Dermis microvascular lymphatic vessel endothelial cell (primary cell): ENCODE measurements around the gene EDC4. TPM values are rescaled to one million over a fixed set of nuclear protein-coding genes. Genes with fewer than 3 reads are reported as not detected.

Source experiments
- DNase-seq, 2 donors: peaks; one replicate each; pipeline versions ENCODE4 v3.0.0 to v3.0.0-alpha.2; 2010; ENCODE audit warnings: low read depth in 2 of 2
- total RNA-seq: library from RNA; depleted of rRNA; stranded (reverse); fragments of >200 nt; gene quantifications from 2 replicates; pipeline ENCODE4 v1.2.1, GENCODE V29; 2014

EDC4 gene
- total RNA-seq, 1 donor from 2014 or later, result 52.2 TPM

GRCh38 chr16:67877064-67877463, 4.2 kb downstream of the EDC4 start:
- DNase-seq, result no peak

DNA sequence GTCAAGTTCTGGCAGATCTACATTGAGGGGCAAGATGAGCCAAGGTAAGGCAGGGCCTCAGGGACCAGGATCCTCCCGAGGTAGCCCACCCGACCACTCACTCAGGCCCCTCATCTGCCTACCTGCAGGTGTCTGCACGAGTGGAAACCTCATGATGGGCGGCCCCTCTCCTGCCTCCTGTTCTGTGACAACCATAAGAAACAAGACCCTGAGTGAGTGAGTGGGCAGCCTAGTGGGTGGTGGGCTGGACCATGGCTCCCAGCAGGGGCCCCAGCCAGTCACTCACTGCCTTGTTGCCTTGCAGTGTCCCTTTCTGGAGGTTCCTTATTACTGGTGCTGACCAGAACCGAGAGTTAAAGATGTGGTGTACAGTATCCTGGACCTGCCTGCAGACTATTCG, 5.4 kb downstream of the EDC4 start:
- DNase-seq, result no peak

- no peak for DNase-seq
Measured at GRCh38 chr16:67878846-67879245, 6.0 kb downstream of the EDC4 start.

GRCh38 chr16:67879462-67879861, 6.6 kb downstream of the EDC4 start:
- no peak for DNase-seq

DNA sequence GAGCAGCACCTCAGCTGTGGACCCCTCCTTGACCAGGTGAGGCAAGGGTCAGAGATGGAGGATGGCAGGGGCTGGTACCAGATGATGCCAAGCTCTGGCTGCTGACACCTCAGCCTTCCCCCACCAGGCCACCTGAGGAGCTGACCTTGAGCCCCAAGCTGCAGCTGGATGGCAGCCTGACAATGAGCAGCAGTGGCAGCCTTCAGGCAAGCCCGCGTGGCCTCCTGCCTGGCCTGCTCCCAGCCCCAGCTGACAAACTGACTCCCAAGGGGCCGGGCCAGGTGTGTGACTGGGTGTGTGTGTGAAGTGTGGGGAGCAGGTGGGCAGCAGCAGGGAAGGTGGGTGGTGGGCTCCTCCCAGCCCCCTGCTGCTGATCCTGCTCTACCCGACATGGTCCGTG, 7.1 kb downstream of the EDC4 start:
- no peak for DNase-seq

GRCh38 chr16:67880584-67880983, 7.7 kb downstream of the EDC4 start:
- DNase-seq, result no peak

- DNase-seq, result no peak
Measured at GRCh38 chr16:67881621-67882161, 8.8 kb downstream of the EDC4 start.

DNA sequence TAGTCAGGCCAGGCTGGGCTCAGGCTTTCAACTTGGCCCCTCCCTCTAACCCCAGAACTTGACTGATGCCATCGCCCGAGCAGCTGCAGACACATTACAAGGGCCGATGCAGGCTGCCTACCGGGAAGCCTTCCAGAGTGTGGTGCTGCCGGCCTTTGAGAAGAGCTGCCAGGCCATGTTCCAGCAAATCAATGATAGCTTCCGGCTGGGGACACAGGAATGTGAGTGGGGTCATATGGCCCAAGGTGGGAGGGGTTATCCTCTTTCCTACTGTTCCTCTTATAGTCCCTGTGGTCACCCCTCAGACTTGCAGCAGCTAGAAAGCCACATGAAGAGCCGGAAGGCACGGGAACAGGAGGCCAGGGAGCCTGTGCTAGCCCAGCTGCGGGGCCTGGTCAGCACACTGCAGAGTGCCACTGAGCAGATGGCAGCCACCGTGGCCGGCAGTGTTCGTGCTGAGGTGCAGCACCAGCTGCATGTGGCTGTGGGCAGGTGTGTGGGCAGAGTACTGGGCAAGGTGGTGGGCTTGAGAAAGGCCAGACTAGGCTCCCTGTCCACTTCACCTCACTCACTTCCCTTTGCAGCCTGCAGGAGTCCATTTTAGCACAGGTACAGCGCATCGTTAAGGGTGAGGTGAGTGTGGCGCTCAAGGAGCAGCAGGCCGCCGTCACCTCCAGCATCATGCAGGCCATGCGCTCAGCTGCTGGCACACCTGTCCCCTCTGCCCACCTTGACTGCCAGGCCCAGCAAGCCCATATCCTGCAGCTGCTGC, 9.7 kb downstream of the EDC4 start:
- DNase-seq, result peak in 1 of 2 donors; percentile 33

- no peak for DNase-seq
Measured at GRCh38 chr16:67883146-67883871, 10.5 kb downstream of the EDC4 start.

- DNase-seq, result peak in 1 of 2 donors; percentile 68
Measured at GRCh38 chr16:67883872-67884261, 11.0 kb downstream of the EDC4 start.

DNA sequence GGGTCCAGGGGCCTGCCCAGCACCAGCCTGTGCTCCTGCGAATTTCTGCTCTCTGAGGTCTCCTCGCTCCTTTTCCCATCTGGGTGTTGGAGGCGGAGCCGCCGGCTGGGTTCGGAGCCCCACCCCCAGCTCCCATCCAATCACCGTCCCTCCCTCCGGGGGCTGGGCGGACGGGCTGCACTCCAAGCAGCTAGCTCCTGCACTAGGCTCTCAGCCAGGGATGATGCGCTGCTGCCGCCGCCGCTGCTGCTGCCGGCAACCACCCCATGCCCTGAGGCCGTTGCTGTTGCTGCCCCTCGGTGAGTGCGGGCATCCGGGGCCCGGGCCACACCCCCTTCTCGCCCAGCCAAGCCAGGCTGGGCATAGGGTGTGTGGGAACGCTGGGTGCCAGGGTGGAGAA, 11.8 kb downstream of the EDC4 start, which contains the start of gene NRN1L:
TSS of gene NRN1L (plus strand) at position 202 of the 400 bp plus-strand sequence. CDS start at position 221, 19 bp downstream.
- DNase-seq, result peak; percentile 68 to 83

GRCh38 chr16:67885545-67885944, 12.7 kb downstream of the EDC4 start:
- DNase-seq, result no peak

- DNase-seq, result no peak
Measured at GRCh38 chr16:67885976-67886375, 13.1 kb downstream of the EDC4 start.

- DNase-seq, result no peak
Measured at GRCh38 chr16:67886387-67886786, 13.5 kb downstream of the EDC4 start.

GRCh38 chr16:67888331-67888730, 15.5 kb downstream of the EDC4 start:
- DNase-seq, result no peak

- DNase-seq, result no peak
Measured at GRCh38 chr16:67892375-67892774, 19.5 kb downstream of the EDC4 start.

DNA sequence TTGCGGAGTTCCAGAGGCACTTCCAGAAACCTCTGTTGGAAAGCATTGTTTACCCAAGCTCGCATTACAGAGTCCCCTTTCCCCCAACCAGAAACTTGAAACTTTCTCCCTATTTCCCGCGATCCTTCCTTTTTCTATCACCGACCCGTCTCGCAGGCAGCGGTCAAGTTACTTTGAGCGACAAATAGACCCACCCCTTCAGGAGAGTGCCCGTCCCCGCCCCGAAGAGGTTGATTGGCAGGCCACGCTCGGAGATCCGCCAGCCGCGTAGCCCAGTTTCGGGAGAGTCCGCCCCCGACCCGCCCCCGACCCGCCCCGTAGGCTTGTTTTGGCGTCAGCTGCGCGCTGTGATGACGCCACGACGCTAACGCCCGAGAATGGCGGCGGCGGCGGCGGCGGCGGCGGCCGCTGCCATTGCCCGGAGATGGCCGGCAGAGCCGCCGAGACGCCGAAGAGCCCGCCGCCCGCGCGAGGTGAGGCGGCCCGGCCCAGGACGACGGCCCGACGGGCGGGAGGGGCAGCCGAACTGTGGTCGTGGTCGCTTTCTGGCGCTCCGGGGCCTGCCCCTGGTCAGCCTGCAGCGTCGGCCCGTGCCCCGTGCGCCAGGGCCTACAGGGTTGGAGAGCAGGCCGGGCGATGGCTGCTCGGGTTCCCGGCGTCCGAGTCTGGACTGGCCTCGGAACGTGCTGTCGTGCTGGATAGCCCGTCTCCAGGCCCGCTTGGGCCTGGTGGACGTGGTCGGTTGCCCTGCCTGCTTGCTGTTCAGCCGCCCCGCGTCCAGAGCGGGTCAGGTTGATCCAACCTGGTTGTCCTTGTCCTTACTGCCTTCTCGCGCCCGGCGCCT, 20.3 kb downstream of the EDC4 start, which contains the start of gene PSKH1:
TSS of gene PSKH1 (plus strand) at position 356 of the 844 bp plus-strand sequence. CDS start 15,496 bp downstream, outside the sequence.
- peak; percentile 83 to 97 for DNase-seq

DNA sequence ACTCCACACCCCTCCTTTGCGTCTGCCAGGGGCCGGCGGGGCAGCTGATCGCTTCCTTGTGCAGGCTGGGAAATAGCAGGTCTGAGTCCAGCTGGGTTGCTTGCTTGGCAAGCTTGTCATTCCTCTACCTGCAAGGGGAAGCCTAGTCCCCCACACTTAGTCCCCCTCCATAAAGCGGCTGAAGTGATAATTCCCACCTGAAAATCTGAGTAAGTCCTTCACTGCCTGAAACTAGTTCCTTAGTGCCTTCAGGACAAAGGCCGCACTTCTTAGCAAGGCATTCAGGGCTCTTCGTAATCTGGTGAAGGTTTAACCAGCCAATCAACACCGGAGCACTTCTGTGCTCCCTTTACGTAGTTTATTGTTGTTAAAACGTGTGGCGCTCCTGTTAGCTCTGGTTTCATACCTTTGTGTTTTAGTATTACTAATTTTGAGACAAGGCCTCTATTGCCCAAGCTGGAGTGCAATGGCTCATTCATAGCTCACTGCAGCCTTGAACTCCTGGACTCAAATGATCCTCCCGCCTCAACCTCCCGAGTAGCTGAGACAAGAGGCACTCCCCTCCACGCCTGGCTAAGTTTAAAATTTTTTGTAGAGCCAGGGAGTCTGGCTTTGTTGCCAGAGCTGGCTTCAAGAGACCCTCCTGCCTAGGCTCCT, 21.0 kb downstream of the EDC4 start:
- peak in 1 of 2 donors; percentile 40 for DNase-seq

GRCh38 chr16:67897231-67897630, 24.4 kb downstream of the EDC4 start:
- DNase-seq, result peak in 1 of 2 donors; percentile 93

DNA sequence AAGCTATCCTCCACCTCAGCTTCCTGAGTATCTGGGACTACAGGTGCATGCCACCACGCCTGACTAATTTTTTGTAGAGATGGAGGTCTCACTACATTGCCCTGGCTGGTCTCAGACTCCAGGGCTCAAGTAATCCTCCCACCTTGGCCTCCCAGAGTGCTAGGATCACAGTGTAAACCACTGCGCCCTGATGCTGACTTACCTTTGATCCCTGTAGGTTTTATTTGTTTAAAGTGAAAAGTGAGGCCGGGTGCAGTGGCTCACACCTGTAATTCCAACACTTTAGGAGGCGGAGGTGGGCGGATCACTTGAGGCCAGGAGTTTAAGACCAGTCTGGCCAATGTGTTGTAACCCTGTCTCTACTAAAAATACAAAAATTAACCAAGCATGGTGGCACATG, 28.9 kb downstream of the EDC4 start:
- no peak for DNase-seq

GRCh38 chr16:67902831-67903230, 30.0 kb downstream of the EDC4 start:
- DNase-seq, result peak in 1 of 2 donors; percentile 87
